HG03378 (cell line): ENCODE data around the gene ARMC2.

ENCODE experiments used
- ATAC-seq: cut with Tn5 transposase; IDR thresholded peaks from one replicate; pipeline ENCODE4 v1.9.1; 2021; ENCODE audit warnings: mild to moderate bottlenecking, moderate library complexity; ENCODE audit not compliant: unreplicated experiment

ARMC2 gene

GRCh38 chr6:109009962-109010704 lies 161.9 kb downstream of the ARMC2 start:
- ATAC-seq = no peak

- ATAC-seq = no peak
Measured at GRCh38 chr6:109010705-109011102, 162.5 kb downstream of the ARMC2 start.

- ATAC-seq = no peak
Measured at GRCh38 chr6:109013656-109014305, 165.6 kb downstream of the ARMC2 start.

GRCh38 chr6:109014606-109015005 lies 166.4 kb downstream of the ARMC2 start:
- ATAC-seq = no peak

GRCh38 chr6:109015176-109015575 lies 167.0 kb downstream of the ARMC2 start:
- ATAC-seq = no peak

- ATAC-seq = no peak
Measured at GRCh38 chr6:109019911-109020310, 171.7 kb downstream of the ARMC2 start.

GRCh38 chr6:109021870-109022269 lies 173.6 kb downstream of the ARMC2 start:
- no peak for ATAC-seq

GRCh38 chr6:109023356-109023925 lies 175.2 kb downstream of the ARMC2 start:
- no peak for ATAC-seq
